ENCODE results near the gene ZNF804B. TPM values are rescaled to one million over a fixed set of nuclear protein-coding genes. Genes with fewer than 3 reads are reported as not detected.

The ZNF804B gene
- not detected in 2 replicates for total RNA-seq (2012; rRNA removed)
- not detected in 2 replicates for polyA plus RNA-seq (2012; rRNA removed)
- polyA plus RNA-seq (2012; cell fraction: cytosol; rRNA removed) = not detected in 2 replicates
- polyA plus RNA-seq (2012; cell fraction: nucleus; rRNA removed; ENCODE audit: low replicate concordance) = not detected in 2 replicates
- Bru-seq, nascent RNA = percentile 2 among the genes with signal in this experiment
- BruChase-seq, experiment 1, labeled RNA remaining after a 6-hour chase = percentile 3 among the genes with signal in this experiment
- percentile 0 among the genes with signal in this experiment for BruChase-seq, experiment 2, labeled RNA remaining after a 2-hour chase
- long read RNA-seq = 0 reads

DNA sequence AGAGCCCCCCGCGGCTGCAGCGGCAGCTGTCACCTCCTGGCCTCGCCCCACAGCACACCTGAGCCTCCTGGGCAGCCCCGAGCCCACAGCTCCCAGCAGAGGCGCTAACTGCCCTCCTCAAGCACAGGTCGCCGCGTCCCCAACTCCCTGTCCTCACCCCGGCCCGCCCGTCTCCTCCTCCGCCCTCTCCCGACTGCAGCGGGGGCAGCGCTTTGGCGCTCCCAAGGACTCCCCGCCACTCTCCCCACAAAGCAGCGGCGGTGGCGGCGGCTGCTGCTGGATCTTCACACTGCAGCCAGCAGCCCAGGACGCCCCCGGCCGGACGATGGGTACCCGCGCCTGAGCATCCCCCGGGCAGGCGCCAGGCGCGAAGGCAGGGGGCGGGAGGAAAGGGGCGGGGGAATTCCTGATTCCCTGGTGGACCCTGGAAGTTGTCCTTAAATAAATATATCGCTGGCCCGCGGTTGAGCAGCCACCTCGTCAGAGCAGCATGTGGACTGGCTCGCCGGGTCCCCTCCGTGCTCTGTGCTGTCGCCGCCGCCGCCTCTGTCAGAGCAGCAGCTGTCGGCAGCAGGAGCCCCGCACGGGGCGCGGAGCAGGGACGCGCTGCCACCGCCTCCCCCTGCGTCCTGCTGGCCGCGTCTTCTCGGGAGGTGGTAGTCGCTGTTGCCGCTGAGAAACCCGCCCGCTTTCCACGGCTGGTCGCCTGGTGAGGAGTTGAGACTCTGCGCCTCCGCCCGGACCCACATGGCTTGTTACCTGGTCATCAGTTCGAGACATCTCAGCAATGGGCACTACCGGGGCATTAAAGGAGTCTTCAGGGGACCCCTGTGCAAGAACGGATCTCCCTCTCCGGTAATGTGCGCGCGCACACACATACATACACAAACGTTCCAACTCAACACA lies at the start of gene ZNF804B:
ZNF804B (plus strand) TSS at position 471 of the 906 bp plus-strand sequence; CDS start at position 748, 277 bp downstream.
- Histone ChIP-seq H3K27me3 (ENCODE audit: control insufficient read depth, insufficient read depth, low read length) (no peaks in the 10 kb centered on the region; the same call in 1 of the 2 replicates), H3K79me1 (ENCODE audit: low read depth in 1 of 2, low read length in 2 of 2) (no peaks in the 10 kb centered on the region), H3K9me3 (ENCODE audit: control insufficient read depth, insufficient read depth, low read length) (no peaks in the 10 kb centered on the region), H3K9me1 (ENCODE audit: insufficient read depth, low read length) (no peaks in the 10 kb centered on the region), H4K91ac (ENCODE audit: insufficient read depth, low read depth, low read length) (no peak within 1 kb of the TSS), H4K20me1 (ENCODE audit: insufficient read depth, low read length) (no peaks in the 10 kb centered on the region), H2BK20ac (ENCODE audit: low read depth, low read length) (no peak within 1 kb of the TSS), H2BK120ac (ENCODE audit: low read depth, low read length) (no peak within 1 kb of the TSS), H3K4me2 (ENCODE audit: low read depth, low read length) (no peak within 1 kb of the TSS; the same call in 1 of the 2 replicates), H4K5ac (ENCODE audit: low read depth, low read length) (no peak within 1 kb of the TSS), H4K8ac (ENCODE audit: low read depth in 2 of 2, low read length in 2 of 2) (no peak within 1 kb of the TSS), H2AK5ac (ENCODE audit: low read depth, low read length) (no peak within 1 kb of the TSS), H3K23ac (ENCODE audit: low read depth, low read length) (no peak within 1 kb of the TSS), H2AK9ac (replicated peaks; ENCODE audit: low read depth, low read length, poor library complexity) (peak within 1 kb of the TSS; percentile 24), H2BK15ac (ENCODE audit: low read depth, low read length) (no peak within 1 kb of the TSS), H2AFZ (replicated peaks; ENCODE audit: low read length, poor library complexity) (no peak within 1 kb of the TSS), H3K4me3 (ENCODE audit: insufficient read depth, low read depth, low read length) (no peak within 1 kb of the TSS), H3K27ac (ENCODE audit: insufficient read depth, low read length) (no peak within 1 kb of the TSS), H3K56ac (ENCODE audit: extremely low read depth, insufficient read depth, low read length) (no peak within 1 kb of the TSS), H3K4me1 (ENCODE audit: control insufficient read depth, insufficient read depth, low read length) (no peaks in the 10 kb centered on the region), H3K9ac (ENCODE audit: low read depth, low read length) (no peak within 1 kb of the TSS), H3K36me3 (ENCODE audit: control insufficient read depth, insufficient read depth, low read length) (no peaks in the 10 kb centered on the region), H2BK5ac (ENCODE audit: low read depth, low read length, poor library complexity, severe bottlenecking) (no peak within 1 kb of the TSS), H3K4ac (ENCODE audit: low read depth, low read length) (no peak within 1 kb of the TSS), H3K18ac (ENCODE audit: low read depth, low read length) (no peak within 1 kb of the TSS), H3K14ac (replicated peaks; ENCODE audit: low read depth, low read length) (no peak within 1 kb of the TSS)
- in situ Hi-C loops (cut with MboI; ENCODE audit: low sequenced_read_pairs) = no loop called here
- no peak for DNase-seq
- no peak for ATAC-seq (ENCODE audit: low read depth)
- BruUV-seq (replicated peaks) = no TSS peak
- 0% methylated on average over 8 of the region's 74 CpGs; no CpG with 5 or more reads in 1 of the 2 experiments for WGBS, 2 experiments (ENCODE audit: extremely low coverage in 2 of 2, insufficient read length in 1 of 2)
- dilution Hi-C loops (cut with HindIII; ENCODE audit: low sequenced_read_pairs, unreplicated experiment) = no loop called here
- intact Hi-C loops (cut with micrococcal nuclease) = no loop called here
- CTCF ChIA-PET = no interaction called here
- POLR2A ChIA-PET (ENCODE audit: unreplicated experiment) = no interaction called here
- no peak for TF ChIP-seq CHD1 (IDR thresholded peaks at IDR 0.05; ENCODE audit: low read depth, low read length)
- TF ChIP-seq CEBPB (IDR thresholded peaks at IDR 0.05; ENCODE audit: low read depth, low read length) = no peak
- TF ChIP-seq, protein P1, sequence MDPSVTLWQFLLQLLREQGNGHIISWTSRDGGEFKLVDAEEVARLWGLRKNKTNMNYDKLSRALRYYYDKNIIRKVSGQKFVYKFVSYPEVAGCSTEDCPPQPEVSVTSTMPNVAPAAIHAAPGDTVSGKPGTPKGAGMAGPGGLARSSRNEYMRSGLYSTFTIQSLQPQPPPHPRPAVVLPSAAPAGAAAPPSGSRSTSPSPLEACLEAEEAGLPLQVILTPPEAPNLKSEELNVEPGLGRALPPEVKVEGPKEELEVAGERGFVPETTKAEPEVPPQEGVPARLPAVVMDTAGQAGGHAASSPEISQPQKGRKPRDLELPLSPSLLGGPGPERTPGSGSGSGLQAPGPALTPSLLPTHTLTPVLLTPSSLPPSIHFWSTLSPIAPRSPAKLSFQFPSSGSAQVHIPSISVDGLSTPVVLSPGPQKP (IDR thresholded peaks at IDR 0.05; ENCODE audit: borderline replicate concordance, low read depth, low read length) = no peak
- TF ChIP-seq NFE2L2 (IDR thresholded peaks at IDR 0.05; ENCODE audit: low read depth, low read length) = no peak
- TF ChIP-seq MAZ (IDR thresholded peaks at IDR 0.05; ENCODE audit: borderline replicate concordance, low read depth, low read length) = no peak
- no peak for TF ChIP-seq POLR2A (IDR thresholded peaks at IDR 0.05; ENCODE audit: low read depth, low read length)
- TF ChIP-seq BHLHE40 (IDR thresholded peaks at IDR 0.05; ENCODE audit: low read depth, low read length) = no peak
- TF ChIP-seq, protein P2, sequence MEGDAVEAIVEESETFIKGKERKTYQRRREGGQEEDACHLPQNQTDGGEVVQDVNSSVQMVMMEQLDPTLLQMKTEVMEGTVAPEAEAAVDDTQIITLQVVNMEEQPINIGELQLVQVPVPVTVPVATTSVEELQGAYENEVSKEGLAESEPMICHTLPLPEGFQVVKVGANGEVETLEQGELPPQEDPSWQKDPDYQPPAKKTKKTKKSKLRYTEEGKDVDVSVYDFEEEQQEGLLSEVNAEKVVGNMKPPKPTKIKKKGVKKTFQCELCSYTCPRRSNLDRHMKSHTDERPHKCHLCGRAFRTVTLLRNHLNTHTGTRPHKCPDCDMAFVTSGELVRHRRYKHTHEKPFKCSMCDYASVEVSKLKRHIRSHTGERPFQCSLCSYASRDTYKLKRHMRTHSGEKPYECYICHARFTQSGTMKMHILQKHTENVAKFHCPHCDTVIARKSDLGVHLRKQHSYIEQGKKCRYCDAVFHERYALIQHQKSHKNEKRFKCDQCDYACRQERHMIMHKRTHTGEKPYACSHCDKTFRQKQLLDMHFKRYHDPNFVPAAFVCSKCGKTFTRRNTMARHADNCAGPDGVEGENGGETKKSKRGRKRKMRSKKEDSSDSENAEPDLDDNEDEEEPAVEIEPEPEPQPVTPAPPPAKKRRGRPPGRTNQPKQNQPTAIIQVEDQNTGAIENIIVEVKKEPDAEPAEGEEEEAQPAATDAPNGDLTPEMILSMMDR (conservative IDR thresholded peaks at IDR 0.05; ENCODE audit: low read depth, low read length) = no peak
- TF ChIP-seq, protein P3, sequence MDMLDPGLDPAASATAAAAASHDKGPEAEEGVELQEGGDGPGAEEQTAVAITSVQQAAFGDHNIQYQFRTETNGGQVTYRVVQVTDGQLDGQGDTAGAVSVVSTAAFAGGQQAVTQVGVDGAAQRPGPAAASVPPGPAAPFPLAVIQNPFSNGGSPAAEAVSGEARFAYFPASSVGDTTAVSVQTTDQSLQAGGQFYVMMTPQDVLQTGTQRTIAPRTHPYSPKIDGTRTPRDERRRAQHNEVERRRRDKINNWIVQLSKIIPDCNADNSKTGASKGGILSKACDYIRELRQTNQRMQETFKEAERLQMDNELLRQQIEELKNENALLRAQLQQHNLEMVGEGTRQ (IDR thresholded peaks at IDR 0.05; ENCODE audit: low read depth, low read length) = no peak
- no peak for TF ChIP-seq SMC3 (IDR thresholded peaks at IDR 0.05; ENCODE audit: low read depth, low read length)
- TF ChIP-seq RFX5 (IDR thresholded peaks at IDR 0.05; ENCODE audit: low read depth, low read length) = no peak
- no peak for TF ChIP-seq FOS (IDR thresholded peaks at IDR 0.05; ENCODE audit: low read depth, low read length)
- no peak for TF ChIP-seq MXI1 (IDR thresholded peaks at IDR 0.05; ENCODE audit: borderline replicate concordance, low read depth, low read length)
